NT2/D1 (cell line): ENCODE data around the gene DEDD2.

Source experiments
- DNase-seq: peaks from one replicate; pipeline ENCODE4 v3.0.0-alpha.2; 2011; ENCODE audit warnings: low read depth, low spot score
- H3K27me3 ChIP-seq: 2 replicates; pipeline ENCODE4 v1.6.0; 2011; ENCODE audit warnings: mild to moderate bottlenecking; ENCODE audit not compliant: insufficient read length, insufficient read depth
- H3K36me3 ChIP-seq: 2 replicates; pipeline ENCODE4 v1.6.1; 2011; ENCODE audit warnings: mild to moderate bottlenecking, low read length, mixed read lengths; ENCODE audit not compliant: insufficient read depth, insufficient read length
- H3K4me1 ChIP-seq: 2 replicates; pipeline ENCODE4 v1.5.1; 2011; ENCODE audit not compliant: insufficient read depth, insufficient read length
- H3K4me3 ChIP-seq: 2 replicates; pipeline ENCODE4 v1.5.1; 2011; ENCODE audit warnings: low read depth; ENCODE audit not compliant: insufficient read length
- H3K9ac ChIP-seq: 2 replicates; pipeline ENCODE4 v1.6.0; 2011; ENCODE audit warnings: low read depth; ENCODE audit not compliant: insufficient read length
- H3K9me3 ChIP-seq: 2 replicates; pipeline ENCODE4 v1.5.1; 2011; ENCODE audit warnings: mild to moderate bottlenecking, low read length; ENCODE audit not compliant: insufficient read depth
- SUZ12 ChIP-seq: IDR thresholded peaks from 2 replicates; pipeline ENCODE4 v1.6.1; 2011; ENCODE audit not compliant: insufficient read length, insufficient read depth; ENCODE audit errors: extremely low read depth
- YY1 ChIP-seq: IDR thresholded peaks from 2 replicates; pipeline ENCODE4 v1.6.1; 2011; ENCODE audit not compliant: insufficient read length, insufficient read depth
- ZNF274 ChIP-seq: IDR thresholded peaks from 2 replicates; pipeline ENCODE4 v1.6.1; 2011; ENCODE audit warnings: mild to moderate bottlenecking, low read depth, low read length

DEDD2 gene

GRCh38 chr19:42216653-42217519 is 591 bp downstream of the DEDD2 start:
- H3K27me3 ChIP-seq = no peaks in the 10 kb centered on the region
- DNase-seq = peak; percentile 20
- H3K9me3 ChIP-seq = no peaks in the 10 kb centered on the region
- H3K36me3 ChIP-seq = peaks cover 33% of the 10 kb centered on the region
- peak overlapping the region; percentile 86 for H3K9ac ChIP-seq
- H3K4me3 ChIP-seq = peak overlapping the region; percentile 84
- peaks cover 11% of the 10 kb centered on the region for H3K4me1 ChIP-seq
- TF ChIP-seq SUZ12 (no peak), ZNF274 (no peak), YY1 (no peak)

GRCh38 chr19:42214810-42215485 is 2.5 kb downstream of the DEDD2 start:
- TF ChIP-seq YY1 (no peak), ZNF274 (no peak), SUZ12 (no peak)
- Histone ChIP-seq H3K4me3 (no peak overlapping the region), H3K27me3 (no peaks in the 10 kb centered on the region), H3K9me3 (no peaks in the 10 kb centered on the region), H3K4me1 (peaks cover 11% of the 10 kb centered on the region), H3K36me3 (peaks cover 38% of the 10 kb centered on the region), H3K9ac (no peak overlapping the region)
- no peak for DNase-seq

- Histone ChIP-seq H3K27me3 (no peaks in the 10 kb centered on the region), H3K4me1 (peaks cover 6% of the 10 kb centered on the region), H3K36me3 (peaks cover 57% of the 10 kb centered on the region), H3K9ac (no peak overlapping the region), H3K9me3 (no peaks in the 10 kb centered on the region), H3K4me3 (no peak overlapping the region)
- TF ChIP-seq SUZ12 = no peak
- no peak for TF ChIP-seq YY1
- TF ChIP-seq ZNF274 = no peak
- DNase-seq = no peak
Observed at GRCh38 chr19:42212886-42213285, 4.6 kb downstream of the DEDD2 start.

DNA sequence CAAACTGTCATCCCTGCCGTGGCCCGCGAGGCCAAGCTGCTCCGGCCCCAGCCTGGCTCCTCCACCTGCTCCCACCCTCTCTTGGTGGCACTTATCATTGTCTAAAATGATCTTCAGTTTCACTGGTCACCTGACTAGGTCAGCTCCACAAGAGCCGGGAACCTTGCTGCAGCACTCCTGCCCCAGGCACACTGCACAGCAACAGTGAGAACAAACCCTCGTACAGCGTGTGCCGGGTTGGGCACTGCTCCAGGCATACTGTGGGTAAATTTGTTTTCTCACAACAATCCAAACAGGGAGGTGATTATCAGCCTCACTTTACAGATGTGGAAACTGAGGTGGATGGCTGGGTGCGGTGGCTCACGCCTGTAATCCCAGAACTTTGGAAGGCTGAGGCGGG is 8.9 kb downstream of the DEDD2 start:
- Histone ChIP-seq H3K4me3 (no peak overlapping the region), H3K4me1 (peaks cover 4% of the 10 kb centered on the region), H3K27me3 (no peaks in the 10 kb centered on the region), H3K36me3 (peaks cover 59% of the 10 kb centered on the region), H3K9ac (no peak overlapping the region), H3K9me3 (no peaks in the 10 kb centered on the region)
- TF ChIP-seq SUZ12 (no peak), ZNF274 (no peak), YY1 (no peak)
- no peak for DNase-seq

DNA sequence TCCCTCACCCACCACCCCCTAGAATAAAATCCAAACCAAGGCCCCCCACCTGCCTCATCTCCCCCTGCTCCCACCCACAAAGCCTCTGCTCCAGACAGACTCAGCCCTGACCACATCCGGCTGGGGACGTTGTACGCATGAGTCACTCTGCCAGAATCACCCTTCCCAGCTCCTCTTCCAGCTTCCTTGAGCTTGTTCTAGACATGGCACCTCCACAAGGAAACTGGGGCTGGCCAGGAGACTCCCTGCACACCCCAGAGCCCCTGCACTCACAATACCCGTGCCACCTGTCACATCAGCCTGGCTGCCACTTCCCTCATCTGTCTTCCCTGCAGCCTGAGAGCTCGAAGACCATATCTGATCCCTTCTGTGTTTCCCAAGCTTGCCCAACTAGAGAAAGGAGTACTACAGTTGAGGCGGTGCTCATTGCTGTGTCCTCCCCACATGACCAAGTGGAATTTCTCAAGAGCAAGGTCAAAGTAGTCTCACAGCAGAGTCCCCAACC is 9.7 kb downstream of the DEDD2 start:
- H3K36me3 ChIP-seq = peaks cover 59% of the 10 kb centered on the region
- DNase-seq = no peak
- no peak overlapping the region for H3K9ac ChIP-seq
- TF ChIP-seq ZNF274 = no peak
- no peak for TF ChIP-seq YY1
- TF ChIP-seq SUZ12 = no peak
- H3K27me3 ChIP-seq = no peaks in the 10 kb centered on the region
- H3K4me1 ChIP-seq = peaks cover 4% of the 10 kb centered on the region
- no peak overlapping the region for H3K4me3 ChIP-seq
- no peaks in the 10 kb centered on the region for H3K9me3 ChIP-seq

DNA sequence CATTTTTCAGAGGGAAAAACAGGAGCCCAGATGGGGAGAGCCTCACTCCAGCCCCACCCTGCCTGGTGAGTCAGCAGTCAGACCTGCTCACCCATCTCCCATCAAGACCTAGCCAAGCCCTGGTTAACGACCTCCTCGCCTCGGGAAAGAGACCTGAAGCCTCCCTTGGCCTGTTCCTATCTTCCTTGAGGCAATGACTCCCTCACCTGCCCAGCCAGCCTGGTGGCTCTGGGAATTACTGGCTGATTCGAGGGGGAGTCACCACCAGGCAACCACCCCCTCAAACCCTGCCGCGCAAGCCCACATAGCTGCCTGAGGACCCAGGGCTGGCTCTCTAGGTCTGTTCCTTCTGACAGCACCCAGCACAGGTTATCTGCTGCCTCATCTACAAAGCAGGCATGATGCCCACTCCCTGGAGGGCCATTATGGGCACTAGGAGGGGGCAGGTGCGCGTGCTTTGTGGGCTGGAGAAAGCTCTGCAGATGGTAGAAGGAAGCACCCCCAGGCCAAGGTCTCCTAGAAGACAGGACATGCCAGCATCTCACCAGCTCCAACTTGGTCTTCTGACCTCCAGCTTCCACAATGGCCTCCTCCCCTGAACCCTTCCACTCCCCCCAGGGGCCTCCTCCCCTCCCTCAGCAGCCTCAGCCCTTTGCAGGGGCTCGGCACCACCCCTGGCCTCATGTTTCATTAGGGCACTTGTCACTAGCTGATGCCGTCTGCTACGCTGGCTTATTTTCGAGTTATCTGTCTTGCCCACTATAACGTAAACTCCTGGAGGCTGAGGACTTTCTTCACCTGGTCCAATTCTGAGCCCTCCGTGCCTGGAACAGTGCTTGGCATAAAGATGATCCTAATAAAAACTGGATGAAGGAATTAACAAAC is 10.4 kb downstream of the DEDD2 start:
- no peak for TF ChIP-seq ZNF274
- TF ChIP-seq YY1 = no peak
- no peak for TF ChIP-seq SUZ12
- Histone ChIP-seq H3K36me3 (peaks cover 63% of the 10 kb centered on the region), H3K9ac (no peak overlapping the region), H3K9me3 (no peaks in the 10 kb centered on the region), H3K27me3 (no peaks in the 10 kb centered on the region), H3K4me1 (peaks cover 4% of the 10 kb centered on the region), H3K4me3 (no peak overlapping the region)
- DNase-seq = no peak
